Hair follicular keratinocyte (primary cell): Measurements from ENCODE around the gene MRS2. TPM values are rescaled to one million over a fixed set of nuclear protein-coding genes. Genes with fewer than 3 reads are reported as not detected.

Experiments
- total RNA-seq: library from RNA; depleted of rRNA; stranded (reverse); fragments of >200 nt; gene quantifications from 2 replicates; pipeline ENCODE4 v1.2.3, GENCODE V29; 2015

MRS2 gene
- 14.3 and 23.0 TPM in 2 replicates for total RNA-seq

GRCh38 chr6:24402697-24403500 lies at the start of gene MRS2:
TSS of gene MRS2 (plus strand) at chr6:24402936. CDS start at chr6:24403047, 111 bp downstream.

GRCh38 chr6:24357336-24358218 lies 45.2 kb upstream of the MRS2 start, which contains the start of gene DCDC2:
TSS of gene DCDC2 (minus strand) at chr6:24358059. CDS start at chr6:24357750, 309 bp downstream.

Other genes starting within 250 kb of the MRS2 start
- gene DCDC2, start 44.9 kb upstream of the MRS2 start, total RNA-seq = not detected in 2 replicates
- 0.31 TPM in 1 of 2 replicates, not detected in the other for gene GPLD1, start 86.6 kb downstream of the MRS2 start, total RNA-seq
- gene ALDH5A1, start 92.0 kb downstream of the MRS2 start, total RNA-seq = under 0.01 and 0.62 TPM in 2 replicates
- gene KIAA0319, start 243.3 kb downstream of the MRS2 start, total RNA-seq = under 0.01 TPM in 1 of 2 replicates, not detected in the other